ENCODE measurements around the gene C16orf54. TPM values are rescaled to one million over a fixed set of nuclear protein-coding genes. Genes with fewer than 3 reads are reported as not detected.

C16orf54 gene, protein sequence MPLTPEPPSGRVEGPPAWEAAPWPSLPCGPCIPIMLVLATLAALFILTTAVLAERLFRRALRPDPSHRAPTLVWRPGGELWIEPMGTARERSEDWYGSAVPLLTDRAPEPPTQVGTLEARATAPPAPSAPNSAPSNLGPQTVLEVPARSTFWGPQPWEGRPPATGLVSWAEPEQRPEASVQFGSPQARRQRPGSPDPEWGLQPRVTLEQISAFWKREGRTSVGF
- not detected in 5 replicates for total RNA-seq (2022; extraction: Qiagen RNA extraction)

GRCh38 chr16:29745853-29746345 is at the start of gene C16orf54:
C16orf54 (minus strand) TSS chr16:29745990; CDS start chr16:29744951, 1,039 bp downstream.

DNA sequence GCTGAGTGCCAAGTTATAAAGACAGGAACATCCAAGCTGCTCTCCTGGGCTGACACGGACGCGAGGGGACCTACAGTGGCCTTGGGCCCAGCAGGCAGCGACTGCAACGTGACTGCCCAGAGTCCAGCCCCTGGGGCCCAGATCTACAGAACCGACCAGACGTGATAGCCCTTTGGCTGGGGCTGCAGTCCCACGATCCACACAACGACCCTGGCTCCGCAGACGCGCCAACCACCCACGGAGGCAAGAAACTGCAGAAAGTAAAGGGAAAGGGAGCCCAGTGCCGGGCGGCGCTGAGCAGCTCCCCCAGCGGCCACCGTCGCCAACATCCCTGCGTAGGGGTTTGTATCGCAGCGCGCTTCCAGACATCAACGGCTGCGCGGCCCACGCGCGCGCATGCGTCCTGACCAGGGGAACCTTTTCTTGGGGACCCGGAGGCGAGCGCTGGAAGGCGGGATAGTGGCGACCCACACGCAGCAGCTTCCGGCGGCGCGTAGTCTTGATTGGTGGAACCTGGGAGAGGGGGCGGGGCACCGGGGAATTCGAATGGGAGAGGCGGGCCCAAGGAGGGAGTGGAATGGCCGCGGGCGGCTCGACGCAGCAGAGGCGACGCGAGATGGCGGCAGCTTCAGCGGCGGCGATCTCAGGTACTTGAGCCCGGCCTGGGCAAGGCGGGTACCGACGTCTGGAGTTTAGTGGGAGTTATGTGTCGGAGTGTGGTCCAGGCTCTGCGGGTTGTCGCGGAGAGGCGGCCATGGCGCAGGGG is 44.6 kb upstream of the C16orf54 start, which contains the start of gene KIF22:
Gene KIF22, plus strand, starts transcription at position 569 of the 766 bp plus-strand sequence. Its CDS starts 9 bp downstream, at position 578.

GRCh38 chr16:29777576-29778350 is 32.0 kb upstream of the C16orf54 start, which contains the start of gene ZG16:
ZG16 (plus strand) TSS chr16:29778256; CDS start chr16:29779267, 1,011 bp downstream.

Other genes with a start within 250 kb of the C16orf54 start
- 22.7 to 41.0 TPM (median 25.4 TPM) in 5 replicates for gene NPIPB12, start 239.6 kb downstream of the C16orf54 start, total RNA-seq (2022; extraction: Qiagen RNA extraction)
- not detected in 5 replicates for gene SPN, start 82.7 kb downstream of the C16orf54 start, total RNA-seq (2022; extraction: Qiagen RNA extraction)
- gene QPRT, start 66.8 kb downstream of the C16orf54 start, total RNA-seq (2022; extraction: Qiagen RNA extraction) = 0.57 to 1.5 TPM (median 1.2 TPM) in 5 replicates
- not detected in 5 replicates for gene ZG16, start 32.3 kb upstream of the C16orf54 start, total RNA-seq (2022; extraction: Qiagen RNA extraction)
- 76.8 to 99.2 TPM (median 89.0 TPM) in 5 replicates for gene KIF22, start 44.8 kb upstream of the C16orf54 start, total RNA-seq (2022; extraction: Qiagen RNA extraction)
- 155 to 174 TPM (median 166 TPM) in 5 replicates for gene MAZ, start 60.5 kb upstream of the C16orf54 start, total RNA-seq (2022; extraction: Qiagen RNA extraction)
- gene PRRT2, start 66.2 kb upstream of the C16orf54 start, total RNA-seq (2022; extraction: Qiagen RNA extraction) = 0.16 to 0.39 TPM (median 0.24 TPM) in 5 replicates
- 34.6 to 45.7 TPM (median 43.0 TPM) in 5 replicates for gene PAGR1, start 70.2 kb upstream of the C16orf54 start, total RNA-seq (2022; extraction: Qiagen RNA extraction)
- 120 to 142 TPM (median 134 TPM) in 5 replicates for gene MVP, start 74.5 kb upstream of the C16orf54 start, total RNA-seq (2022; extraction: Qiagen RNA extraction)
- 59.3 to 94.0 TPM (median 90.3 TPM) in 5 replicates for gene CDIPT, start 117.2 kb upstream of the C16orf54 start, total RNA-seq (2022; extraction: Qiagen RNA extraction)
- gene SEZ6L2, start 153.6 kb upstream of the C16orf54 start, total RNA-seq (2022; extraction: Qiagen RNA extraction) = 15.1 to 22.3 TPM (median 19.9 TPM) in 5 replicates
- gene ASPHD1, start 154.5 kb upstream of the C16orf54 start, total RNA-seq (2022; extraction: Qiagen RNA extraction) = 15.1 to 26.3 TPM (median 23.9 TPM) in 5 replicates
- gene KCTD13, start 180.2 kb upstream of the C16orf54 start, total RNA-seq (2022; extraction: Qiagen RNA extraction) = 11.5 to 16.7 TPM (median 15.7 TPM) in 5 replicates
- 83.7 to 99.9 TPM (median 96.5 TPM) in 5 replicates for gene TMEM219, start 216.1 kb upstream of the C16orf54 start, total RNA-seq (2022; extraction: Qiagen RNA extraction)
- 22.1 to 34.0 TPM (median 32.2 TPM) in 5 replicates for gene TAOK2, start 227.9 kb upstream of the C16orf54 start, total RNA-seq (2022; extraction: Qiagen RNA extraction)
- gene HIRIP3, start 249.6 kb upstream of the C16orf54 start, total RNA-seq (2022; extraction: Qiagen RNA extraction) = 14.3 to 16.5 TPM (median 15.6 TPM) in 5 replicates

Data from A549 treated with Mapracorat at 1 μM for 4 hours (cell line).